SK-N-SH treated with all-trans-retinoic acid at 6 μM for 48 hours (cell line): ENCODE data around the gene PANK2.

ENCODE experiments used
- ATAC-seq: fragments of 200-7000 bp; cut with Tn5 transposase; 3 replicates; pipeline ENCODE4 v1.9.1; 2020; ENCODE audit warnings: mild to moderate bottlenecking, moderate library complexity
- ARNTL ChIP-seq: fragments of 450-650 bp; formaldehyde crosslinking; IDR thresholded peaks from 2 replicates; pipeline ENCODE4 v1.5.0; 2020; ENCODE audit warnings: low read depth, mild to moderate bottlenecking, moderate library complexity, borderline replicate concordance
- BACH2 ChIP-seq: fragments of 250-450 bp; sonication (Bioruptor Pico); IDR thresholded peaks from 2 replicates; pipeline ENCODE4 v1.9.0; 2021; ENCODE audit warnings: mild to moderate bottlenecking, borderline replicate concordance
- CSDC2 ChIP-seq: fragments of 250-450 bp; sonication (Bioruptor Pico); IDR thresholded peaks from 2 replicates; pipeline ENCODE4 v1.5.0; 2020; ENCODE audit warnings: mild to moderate bottlenecking, moderate library complexity
- CSRNP3 ChIP-seq: fragments of 250-450 bp; sonication (Bioruptor Pico); IDR thresholded peaks from 2 replicates; pipeline ENCODE4 v1.5.1; 2021; ENCODE audit warnings: mild to moderate bottlenecking, moderate library complexity
- ESRRG ChIP-seq: fragments of 250-450 bp; sonication (Bioruptor Pico); IDR thresholded peaks from 2 replicates; pipeline ENCODE4 v1.6.1; 2021; ENCODE audit warnings: mild to moderate bottlenecking
- GLIS3 ChIP-seq: fragments of 250-450 bp; sonication (Bioruptor Pico); IDR thresholded peaks from 2 replicates; pipeline ENCODE4 v1.5.0; 2020; ENCODE audit warnings: mild to moderate bottlenecking, moderate library complexity
- ISL1 ChIP-seq: fragments of 250-450 bp; sonication (Bioruptor Pico); IDR thresholded peaks from 2 replicates; pipeline ENCODE4 v2.1.2; 2022; ENCODE audit warnings: mild to moderate bottlenecking, moderate library complexity
- POU6F1 ChIP-seq: fragments of 250-450 bp; sonication (Bioruptor Pico); IDR thresholded peaks from 2 replicates; pipeline ENCODE4 v1.8.0; 2021; ENCODE audit warnings: low read depth, mild to moderate bottlenecking, moderate library complexity, borderline replicate concordance
- PPARA ChIP-seq: fragments of 250-450 bp; sonication (Bioruptor Pico); IDR thresholded peaks from 2 replicates; pipeline ENCODE4 v1.5.0; 2020; ENCODE audit warnings: mild to moderate bottlenecking, borderline replicate concordance
- RARB ChIP-seq: fragments of 250-450 bp; sonication (Bioruptor Pico); IDR thresholded peaks from 2 replicates; pipeline ENCODE4 v1.8.0; 2021; ENCODE audit warnings: mild to moderate bottlenecking, moderate library complexity
- SNAI2 ChIP-seq: fragments of 250-450 bp; sonication (Bioruptor Pico); IDR thresholded peaks from 2 replicates; pipeline ENCODE4 v1.5.0; 2020; ENCODE audit warnings: mild to moderate bottlenecking, moderate library complexity
- TOX ChIP-seq: fragments of 250-450 bp; sonication (Bioruptor Pico); IDR thresholded peaks from 2 replicates; pipeline ENCODE4 v1.8.0; 2021; ENCODE audit warnings: mild to moderate bottlenecking, moderate library complexity, borderline replicate concordance
- ZC3H10 ChIP-seq: fragments of 250-450 bp; sonication (Bioruptor Pico); IDR thresholded peaks from 2 replicates; pipeline ENCODE4 v1.5.1; 2021; ENCODE audit warnings: mild to moderate bottlenecking, moderate library complexity
- ZFP30 ChIP-seq: fragments of 450-650 bp; formaldehyde crosslinking; IDR thresholded peaks from 2 replicates; pipeline ENCODE4 v1.5.0; 2022; ENCODE audit warnings: mild to moderate bottlenecking, moderate library complexity
- ZNF565 ChIP-seq: fragments of 450-650 bp; formaldehyde crosslinking; conservative IDR thresholded peaks from 2 replicates; pipeline ENCODE4 v1.5.0; 2020; ENCODE audit warnings: low read depth, mild to moderate bottlenecking, moderate library complexity
- ZNF70 ChIP-seq: fragments of 450-650 bp; formaldehyde crosslinking; IDR thresholded peaks from 2 replicates; pipeline ENCODE4 v1.5.0; 2020; ENCODE audit warnings: mild to moderate bottlenecking, moderate library complexity
- ZNF8 ChIP-seq: fragments of 450-650 bp; formaldehyde crosslinking; IDR thresholded peaks from 2 replicates; pipeline ENCODE4 v1.5.0; 2020; ENCODE audit warnings: mild to moderate bottlenecking, moderate library complexity
- TF ChIP-seq, protein P1 (sequence below): fragments of 250-450 bp; sonication (Bioruptor Pico); IDR thresholded peaks from 2 replicates; pipeline ENCODE4 v1.8.0; 2020; ENCODE audit warnings: mild to moderate bottlenecking, moderate library complexity, borderline replicate concordance
- TF ChIP-seq, protein P2 (sequence below): fragments of 250-450 bp; sonication (Bioruptor Pico); IDR thresholded peaks from 2 replicates; pipeline ENCODE4 v1.5.0; 2020; ENCODE audit warnings: mild to moderate bottlenecking, moderate library complexity

Gene PANK2

DNA sequence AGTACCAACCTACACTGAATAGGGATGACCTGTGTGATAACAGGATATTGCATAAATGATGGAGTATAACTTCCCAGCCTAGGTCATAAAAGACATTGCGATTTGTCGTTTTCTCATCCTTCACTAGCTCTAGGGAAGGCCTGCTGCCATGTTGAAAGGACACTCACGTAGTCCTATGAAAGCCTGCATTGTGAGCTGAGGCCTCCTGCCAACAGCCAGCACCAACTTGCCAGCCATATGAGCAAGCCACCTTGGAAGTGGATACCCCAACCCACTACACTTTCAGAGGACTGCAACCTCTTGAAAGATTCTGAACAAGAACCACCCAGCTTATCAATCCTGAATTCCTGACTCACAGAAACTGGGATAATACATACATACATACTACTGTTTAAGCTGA, 3.5 kb upstream of the PANK2 start (continued):
- TF ChIP-seq SNAI2 (CRISPR knock-in tag): no peak
- no peak for TF ChIP-seq ZNF8 (CRISPR knock-in tag)
- TF ChIP-seq ZNF70 (CRISPR knock-in tag): no peak
- TF ChIP-seq, protein P1, sequence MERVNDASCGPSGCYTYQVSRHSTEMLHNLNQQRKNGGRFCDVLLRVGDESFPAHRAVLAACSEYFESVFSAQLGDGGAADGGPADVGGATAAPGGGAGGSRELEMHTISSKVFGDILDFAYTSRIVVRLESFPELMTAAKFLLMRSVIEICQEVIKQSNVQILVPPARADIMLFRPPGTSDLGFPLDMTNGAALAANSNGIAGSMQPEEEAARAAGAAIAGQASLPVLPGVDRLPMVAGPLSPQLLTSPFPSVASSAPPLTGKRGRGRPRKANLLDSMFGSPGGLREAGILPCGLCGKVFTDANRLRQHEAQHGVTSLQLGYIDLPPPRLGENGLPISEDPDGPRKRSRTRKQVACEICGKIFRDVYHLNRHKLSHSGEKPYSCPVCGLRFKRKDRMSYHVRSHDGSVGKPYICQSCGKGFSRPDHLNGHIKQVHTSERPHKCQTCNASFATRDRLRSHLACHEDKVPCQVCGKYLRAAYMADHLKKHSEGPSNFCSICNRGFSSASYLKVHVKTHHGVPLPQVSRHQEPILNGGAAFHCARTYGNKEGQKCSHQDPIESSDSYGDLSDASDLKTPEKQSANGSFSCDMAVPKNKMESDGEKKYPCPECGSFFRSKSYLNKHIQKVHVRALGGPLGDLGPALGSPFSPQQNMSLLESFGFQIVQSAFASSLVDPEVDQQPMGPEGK (CRISPR knock-in tag): no peak
- TF ChIP-seq TOX (CRISPR knock-in tag): no peak

DNA sequence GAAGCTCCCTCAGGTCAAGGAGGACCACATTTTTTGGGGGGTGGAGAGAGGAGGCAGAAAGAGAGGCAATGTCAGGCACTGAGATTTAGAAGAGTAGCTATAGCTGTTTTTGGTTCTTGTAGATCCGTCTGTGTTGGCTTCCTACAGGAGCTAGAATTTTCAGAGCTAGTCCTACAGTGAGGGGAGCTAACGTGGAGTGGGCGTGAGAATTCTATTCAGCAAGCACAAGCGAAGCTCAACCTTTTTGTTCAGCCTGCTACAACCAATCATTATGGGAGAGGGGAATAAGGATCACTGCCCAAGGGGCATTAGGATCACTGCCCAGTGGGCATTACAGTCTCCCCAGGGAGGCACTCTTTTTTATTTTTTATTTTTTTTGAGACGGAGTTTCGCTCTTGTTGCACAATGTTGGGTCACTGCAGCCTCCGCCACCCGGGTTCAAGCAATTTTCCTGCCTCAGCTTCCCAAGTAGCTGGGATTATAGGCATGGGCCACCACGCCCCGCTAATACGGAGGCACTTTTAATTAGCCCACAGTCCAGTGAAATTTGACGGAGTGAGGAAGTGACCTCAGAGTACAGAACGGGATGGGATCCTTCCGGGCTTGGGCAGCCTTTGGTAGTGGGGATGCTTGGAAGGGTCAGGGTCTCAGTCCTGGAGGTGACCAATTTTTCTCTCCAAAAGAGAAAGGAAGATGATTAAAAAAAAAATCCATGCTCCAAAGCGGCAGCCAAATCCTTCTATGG, 1.1 kb upstream of the PANK2 start:
- TF ChIP-seq ZC3H10 (no peak), PPARA (CRISPR knock-in tag) (no peak), ARNTL (CRISPR knock-in tag) (no peak), ISL1 (CRISPR knock-in tag) (no peak), BACH2 (CRISPR knock-in tag) (no peak), CSRNP3 (CRISPR knock-in tag) (no peak), GLIS3 (CRISPR knock-in tag) (no peak), ZFP30 (CRISPR knock-in tag) (no peak), ZNF70 (CRISPR knock-in tag) (no peak; the same call in 1 of the 2 replicates), CSDC2 (CRISPR knock-in tag) (no peak), ZNF565 (CRISPR knock-in tag) (no peak), POU6F1 (no peak)
- TF ChIP-seq, protein P2, sequence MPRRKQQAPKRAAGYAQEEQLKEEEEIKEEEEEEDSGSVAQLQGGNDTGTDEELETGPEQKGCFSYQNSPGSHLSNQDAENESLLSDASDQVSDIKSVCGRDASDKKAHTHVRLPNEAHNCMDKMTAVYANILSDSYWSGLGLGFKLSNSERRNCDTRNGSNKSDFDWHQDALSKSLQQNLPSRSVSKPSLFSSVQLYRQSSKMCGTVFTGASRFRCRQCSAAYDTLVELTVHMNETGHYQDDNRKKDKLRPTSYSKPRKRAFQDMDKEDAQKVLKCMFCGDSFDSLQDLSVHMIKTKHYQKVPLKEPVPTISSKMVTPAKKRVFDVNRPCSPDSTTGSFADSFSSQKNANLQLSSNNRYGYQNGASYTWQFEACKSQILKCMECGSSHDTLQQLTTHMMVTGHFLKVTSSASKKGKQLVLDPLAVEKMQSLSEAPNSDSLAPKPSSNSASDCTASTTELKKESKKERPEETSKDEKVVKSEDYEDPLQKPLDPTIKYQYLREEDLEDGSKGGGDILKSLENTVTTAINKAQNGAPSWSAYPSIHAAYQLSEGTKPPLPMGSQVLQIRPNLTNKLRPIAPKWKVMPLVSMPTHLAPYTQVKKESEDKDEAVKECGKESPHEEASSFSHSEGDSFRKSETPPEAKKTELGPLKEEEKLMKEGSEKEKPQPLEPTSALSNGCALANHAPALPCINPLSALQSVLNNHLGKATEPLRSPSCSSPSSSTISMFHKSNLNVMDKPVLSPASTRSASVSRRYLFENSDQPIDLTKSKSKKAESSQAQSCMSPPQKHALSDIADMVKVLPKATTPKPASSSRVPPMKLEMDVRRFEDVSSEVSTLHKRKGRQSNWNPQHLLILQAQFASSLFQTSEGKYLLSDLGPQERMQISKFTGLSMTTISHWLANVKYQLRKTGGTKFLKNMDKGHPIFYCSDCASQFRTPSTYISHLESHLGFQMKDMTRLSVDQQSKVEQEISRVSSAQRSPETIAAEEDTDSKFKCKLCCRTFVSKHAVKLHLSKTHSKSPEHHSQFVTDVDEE (CRISPR knock-in tag): no peak
- TF ChIP-seq, protein P1 (CRISPR knock-in tag): no peak
- ATAC-seq: peak; percentile 44

DNA sequence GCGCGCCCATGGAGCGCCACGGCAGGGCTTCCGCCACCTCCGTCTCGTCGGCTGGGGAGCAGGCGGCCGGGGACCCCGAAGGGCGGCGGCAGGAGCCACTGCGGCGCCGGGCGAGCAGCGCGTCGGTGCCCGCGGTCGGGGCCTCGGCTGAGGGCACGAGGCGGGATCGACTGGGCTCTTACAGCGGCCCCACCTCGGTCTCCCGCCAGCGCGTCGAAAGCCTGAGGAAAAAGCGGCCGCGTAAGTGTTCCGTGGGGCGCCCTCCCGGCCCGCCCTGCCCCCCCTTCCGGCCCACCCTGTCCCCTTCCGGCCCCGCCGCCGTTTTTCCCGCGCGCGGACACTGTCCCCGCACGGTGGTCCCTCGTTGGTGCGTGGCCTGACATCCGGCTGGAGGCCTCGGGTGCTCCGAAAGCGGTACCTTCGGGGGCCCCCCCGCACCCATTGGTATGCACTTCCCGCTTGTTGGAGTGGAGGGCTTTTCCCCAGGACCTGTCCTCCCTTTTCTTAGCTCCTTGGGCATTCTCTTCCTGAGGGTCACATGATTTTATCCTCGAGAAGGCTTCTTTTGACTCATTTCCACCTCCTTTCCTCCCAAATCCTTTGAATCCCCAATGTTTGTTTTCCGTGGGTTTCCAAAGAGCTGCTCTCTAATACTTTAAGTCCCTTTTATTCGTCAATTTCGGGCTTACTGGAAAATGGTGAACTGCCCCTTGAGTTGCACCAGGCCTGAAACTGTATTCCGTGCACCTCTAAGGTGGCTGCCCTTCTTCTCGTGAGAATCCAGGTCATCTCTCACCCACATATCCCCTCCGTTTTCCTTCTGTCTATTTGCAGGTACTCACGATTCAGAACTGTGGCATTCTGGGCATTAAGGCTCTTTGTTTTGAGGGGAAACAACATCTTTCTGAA, 556 bp downstream of the PANK2 start:
- ATAC-seq: no peak
- TF ChIP-seq GLIS3 (CRISPR knock-in tag) (no peak), ZNF8 (CRISPR knock-in tag) (no peak), ESRRG (CRISPR knock-in tag) (no peak), ISL1 (CRISPR knock-in tag) (no peak), RARB (no peak), ZNF565 (CRISPR knock-in tag) (no peak)
